ENCODE results near the gene OTUD1.

Gene OTUD1

DNA sequence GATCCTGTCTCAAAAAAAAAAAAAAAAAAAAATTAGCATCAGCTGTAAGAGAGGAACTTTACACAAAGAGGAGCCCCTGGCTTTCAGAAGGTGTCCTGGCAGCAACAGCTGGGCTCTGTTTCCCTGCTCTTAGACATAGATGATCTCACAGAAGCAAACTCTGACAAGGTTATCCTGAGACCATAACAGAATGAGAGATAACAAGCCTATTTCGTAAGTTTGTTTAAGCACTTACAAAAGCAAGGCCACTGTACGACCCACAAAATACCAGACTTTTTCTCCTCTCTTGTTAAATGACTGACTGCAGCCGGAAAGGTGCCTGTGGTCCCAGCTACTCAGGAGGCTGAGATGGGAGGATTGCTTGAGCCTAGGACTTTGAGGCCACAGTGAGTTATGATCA is 33.3 kb upstream of the OTUD1 start:
- Histone ChIP-seq H2AFZ (ENCODE audit: low read length, unreplicated experiment) (no peak overlapping the region), H3K27ac (ENCODE audit: low read depth, low read length) (no peak overlapping the region), H3K4me1 (ENCODE audit: control insufficient read depth, insufficient read depth, low read length, unreplicated experiment) (no peaks in the 10 kb centered on the region), H3K27me3 (ENCODE audit: insufficient read depth, low read length) (no peaks in the 10 kb centered on the region; the same call in 1 of the 2 replicates), H3K36me3 (ENCODE audit: insufficient read depth, low read length) (no peaks in the 10 kb centered on the region), H3K4me3 (ENCODE audit: low read depth, low read length) (no peak overlapping the region), H3K79me2 (ENCODE audit: control insufficient read depth, insufficient read depth, low read length, unreplicated experiment) (no peaks in the 10 kb centered on the region)

DNA sequence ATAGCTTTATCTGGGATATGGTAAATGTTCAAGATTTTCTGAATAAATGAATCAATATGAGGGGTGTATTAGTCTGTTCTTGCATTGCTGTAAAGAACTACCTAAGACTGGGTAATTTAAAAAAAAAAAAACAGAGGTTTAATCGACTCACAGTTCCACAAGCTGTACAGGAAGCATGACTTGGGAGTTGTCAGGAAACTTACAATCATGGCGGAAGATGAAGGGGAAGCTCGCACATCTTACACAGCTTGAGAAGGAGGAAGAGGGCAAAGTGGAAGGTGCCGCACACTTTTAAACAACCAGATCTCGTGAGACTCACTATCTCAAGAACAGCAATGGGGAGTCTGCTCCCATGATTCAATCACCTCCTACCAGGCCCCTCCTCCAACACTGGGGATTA is 32.5 kb upstream of the OTUD1 start:
- H2AFZ ChIP-seq (ENCODE audit: low read length, unreplicated experiment): no peak overlapping the region
- no peaks in the 10 kb centered on the region; the same call in 1 of the 2 replicates for H3K27me3 ChIP-seq (ENCODE audit: insufficient read depth, low read length)
- no peaks in the 10 kb centered on the region for H3K36me3 ChIP-seq (ENCODE audit: insufficient read depth, low read length)
- H3K4me1 ChIP-seq (ENCODE audit: control insufficient read depth, insufficient read depth, low read length, unreplicated experiment): no peaks in the 10 kb centered on the region
- no peak overlapping the region for H3K4me3 ChIP-seq (ENCODE audit: low read depth, low read length)
- no peaks in the 10 kb centered on the region for H3K79me2 ChIP-seq (ENCODE audit: control insufficient read depth, insufficient read depth, low read length, unreplicated experiment)
- no peak overlapping the region for H3K27ac ChIP-seq (ENCODE audit: low read depth, low read length)

DNA sequence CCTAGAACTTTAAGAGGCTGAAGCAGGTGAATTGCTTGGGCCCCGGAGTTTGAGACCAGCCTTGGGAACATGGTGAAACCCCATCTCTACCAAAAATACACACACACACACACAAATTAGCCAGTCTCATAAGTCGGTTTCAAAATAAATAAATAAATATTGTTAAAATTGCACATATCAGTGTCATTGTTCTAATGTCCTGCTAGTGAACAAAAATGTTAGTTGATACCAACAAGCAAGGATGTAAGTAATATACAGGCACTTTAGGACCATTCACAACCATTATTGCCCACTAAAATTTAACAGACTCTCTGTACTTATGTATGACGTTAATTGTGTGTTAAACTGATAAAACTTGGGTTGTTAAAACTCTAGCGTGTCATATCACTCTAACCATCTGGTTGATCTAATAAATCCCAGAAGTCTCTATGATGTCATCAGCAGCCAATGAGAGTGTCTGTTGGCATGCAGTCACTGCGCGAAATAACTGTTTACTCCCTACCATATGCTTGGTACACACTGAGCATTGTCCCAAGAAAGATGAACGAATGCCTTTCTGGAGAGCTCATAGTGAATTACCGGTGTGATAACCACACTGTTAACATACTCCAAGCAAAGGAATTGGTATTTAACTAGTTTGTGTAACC is 30.4 kb upstream of the OTUD1 start:
- Histone ChIP-seq H2AFZ (ENCODE audit: low read length, unreplicated experiment) (no peak overlapping the region), H3K27me3 (ENCODE audit: insufficient read depth, low read length) (no peaks in the 10 kb centered on the region; the same call in 1 of the 2 replicates), H3K27ac (ENCODE audit: low read depth, low read length) (no peak overlapping the region), H3K79me2 (ENCODE audit: control insufficient read depth, insufficient read depth, low read length, unreplicated experiment) (no peaks in the 10 kb centered on the region), H3K36me3 (ENCODE audit: insufficient read depth, low read length) (no peaks in the 10 kb centered on the region), H3K4me1 (ENCODE audit: control insufficient read depth, insufficient read depth, low read length, unreplicated experiment) (peaks cover 3% of the 10 kb centered on the region), H3K4me3 (ENCODE audit: low read depth, low read length) (no peak overlapping the region)

DNA sequence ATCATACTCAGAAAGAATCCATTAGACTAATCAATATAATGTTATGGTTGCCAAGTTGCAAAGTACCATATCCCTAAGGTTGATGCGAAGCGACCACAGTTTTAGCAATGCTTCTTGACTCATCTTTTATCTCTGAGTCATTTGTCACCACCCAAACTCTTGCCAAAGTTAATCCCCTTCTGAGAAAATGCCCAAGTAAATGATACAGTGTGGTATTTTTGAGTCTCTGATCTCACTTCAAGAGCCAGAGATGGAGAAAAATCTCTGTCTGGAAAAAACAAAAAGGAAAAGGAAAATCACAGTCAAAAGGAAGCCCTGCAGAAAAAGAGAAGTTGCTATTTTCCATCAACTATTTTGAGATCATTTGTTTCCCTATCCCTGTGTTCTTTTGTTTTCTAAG is 26.7 kb upstream of the OTUD1 start:
- Histone ChIP-seq H2AFZ (ENCODE audit: low read length, unreplicated experiment) (no peak overlapping the region), H3K4me3 (ENCODE audit: low read depth, low read length) (no peak overlapping the region)

DNA sequence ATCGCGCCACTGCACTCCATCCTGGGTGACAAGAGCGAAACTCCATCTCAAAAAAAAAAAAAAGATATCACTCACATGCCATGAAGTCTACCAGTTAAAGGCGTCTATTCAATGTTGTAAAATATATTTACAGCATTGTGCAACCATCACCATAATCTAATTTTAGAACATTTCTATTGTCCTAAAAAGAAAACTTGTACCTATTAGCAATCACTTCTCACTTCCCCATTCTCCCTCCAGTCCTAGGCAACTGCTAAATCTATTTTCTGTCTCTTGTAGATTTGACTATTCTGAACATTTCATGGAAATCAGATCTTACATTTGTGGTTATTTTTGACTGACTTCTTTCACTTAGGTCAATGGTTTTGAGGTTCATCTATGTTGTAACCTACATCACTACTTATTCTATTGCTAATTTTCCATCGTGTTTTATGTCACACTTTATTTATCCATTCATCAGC is 25.2 kb upstream of the OTUD1 start:
- Histone ChIP-seq H3K36me3 (ENCODE audit: insufficient read depth, low read length) (no peaks in the 10 kb centered on the region), H2AFZ (ENCODE audit: low read length, unreplicated experiment) (no peak overlapping the region), H3K27ac (ENCODE audit: low read depth, low read length) (no peak overlapping the region)

More for the DNA sequence above, 26.7 kb upstream of the OTUD1 start:
- H3K79me2 ChIP-seq (ENCODE audit: control insufficient read depth, insufficient read depth, low read length, unreplicated experiment): no peaks in the 10 kb centered on the region
- H3K27me3 ChIP-seq (ENCODE audit: insufficient read depth, low read length): no peaks in the 10 kb centered on the region; the same call in 1 of the 2 replicates
- peaks cover 3% of the 10 kb centered on the region for H3K4me1 ChIP-seq (ENCODE audit: control insufficient read depth, insufficient read depth, low read length, unreplicated experiment)
- no peak overlapping the region for H3K27ac ChIP-seq (ENCODE audit: low read depth, low read length)
- H3K36me3 ChIP-seq (ENCODE audit: insufficient read depth, low read length): no peaks in the 10 kb centered on the region

DNA sequence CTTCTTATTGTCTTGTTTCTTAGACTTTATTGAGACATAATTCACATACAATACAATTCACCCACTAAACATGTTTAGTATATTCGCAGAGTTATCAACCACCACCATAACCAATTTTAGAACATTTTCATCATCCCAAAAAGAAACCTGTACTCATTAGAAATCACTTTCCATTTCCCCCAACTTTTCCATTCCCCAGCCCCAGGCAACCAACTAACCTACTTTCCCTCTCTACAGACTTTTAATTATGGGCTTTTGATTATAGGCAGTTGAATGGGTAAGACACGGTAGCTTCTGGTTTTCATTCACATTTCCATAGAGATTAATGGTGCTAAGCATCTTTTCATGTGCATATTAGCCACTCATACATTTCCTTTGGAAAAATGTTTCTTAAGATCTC is 24.2 kb upstream of the OTUD1 start:
- Histone ChIP-seq H2AFZ (ENCODE audit: low read length, unreplicated experiment) (no peak overlapping the region), H3K27ac (ENCODE audit: low read depth, low read length) (no peak overlapping the region), H3K4me1 (ENCODE audit: control insufficient read depth, insufficient read depth, low read length, unreplicated experiment) (peaks cover 3% of the 10 kb centered on the region), H3K79me2 (ENCODE audit: control insufficient read depth, insufficient read depth, low read length, unreplicated experiment) (no peaks in the 10 kb centered on the region), H3K4me3 (ENCODE audit: low read depth, low read length) (no peak overlapping the region), H3K27me3 (ENCODE audit: insufficient read depth, low read length) (no peaks in the 10 kb centered on the region), H3K36me3 (ENCODE audit: insufficient read depth, low read length) (no peaks in the 10 kb centered on the region)

More for the DNA sequence above, 25.2 kb upstream of the OTUD1 start:
- peaks cover 3% of the 10 kb centered on the region for H3K4me1 ChIP-seq (ENCODE audit: control insufficient read depth, insufficient read depth, low read length, unreplicated experiment)
- H3K27me3 ChIP-seq (ENCODE audit: insufficient read depth, low read length): no peaks in the 10 kb centered on the region
- H3K4me3 ChIP-seq (ENCODE audit: low read depth, low read length): no peak overlapping the region
- H3K79me2 ChIP-seq (ENCODE audit: control insufficient read depth, insufficient read depth, low read length, unreplicated experiment): no peaks in the 10 kb centered on the region

DNA sequence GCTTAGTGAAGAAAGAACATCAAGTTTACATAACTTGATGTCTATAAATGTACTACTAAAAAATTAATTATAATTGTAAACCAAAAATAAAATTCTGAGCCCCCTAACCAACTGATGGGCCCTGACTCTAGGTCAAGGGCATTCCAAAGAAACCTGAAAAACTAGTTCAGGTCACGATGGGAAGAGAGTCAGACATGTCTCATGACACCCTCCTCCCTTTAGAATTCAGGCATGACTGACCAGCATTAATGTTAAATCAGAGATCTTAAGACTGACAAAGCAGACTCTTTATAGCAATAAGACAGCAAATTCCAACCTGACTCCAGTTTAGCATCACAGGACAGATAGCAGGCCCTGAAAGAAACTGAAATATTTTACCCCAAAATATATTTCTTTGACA is 21.6 kb upstream of the OTUD1 start:
- no peaks in the 10 kb centered on the region for H3K36me3 ChIP-seq (ENCODE audit: insufficient read depth, low read length)
- no peak overlapping the region for H2AFZ ChIP-seq (ENCODE audit: low read length, unreplicated experiment)
- no peak overlapping the region for H3K4me3 ChIP-seq (ENCODE audit: low read depth, low read length)
- H3K27ac ChIP-seq (ENCODE audit: low read depth, low read length): no peak overlapping the region
- no peaks in the 10 kb centered on the region for H3K27me3 ChIP-seq (ENCODE audit: insufficient read depth, low read length)
- H3K79me2 ChIP-seq (ENCODE audit: control insufficient read depth, insufficient read depth, low read length, unreplicated experiment): no peaks in the 10 kb centered on the region
- H3K4me1 ChIP-seq (ENCODE audit: control insufficient read depth, insufficient read depth, low read length, unreplicated experiment): peaks cover 3% of the 10 kb centered on the region

DNA sequence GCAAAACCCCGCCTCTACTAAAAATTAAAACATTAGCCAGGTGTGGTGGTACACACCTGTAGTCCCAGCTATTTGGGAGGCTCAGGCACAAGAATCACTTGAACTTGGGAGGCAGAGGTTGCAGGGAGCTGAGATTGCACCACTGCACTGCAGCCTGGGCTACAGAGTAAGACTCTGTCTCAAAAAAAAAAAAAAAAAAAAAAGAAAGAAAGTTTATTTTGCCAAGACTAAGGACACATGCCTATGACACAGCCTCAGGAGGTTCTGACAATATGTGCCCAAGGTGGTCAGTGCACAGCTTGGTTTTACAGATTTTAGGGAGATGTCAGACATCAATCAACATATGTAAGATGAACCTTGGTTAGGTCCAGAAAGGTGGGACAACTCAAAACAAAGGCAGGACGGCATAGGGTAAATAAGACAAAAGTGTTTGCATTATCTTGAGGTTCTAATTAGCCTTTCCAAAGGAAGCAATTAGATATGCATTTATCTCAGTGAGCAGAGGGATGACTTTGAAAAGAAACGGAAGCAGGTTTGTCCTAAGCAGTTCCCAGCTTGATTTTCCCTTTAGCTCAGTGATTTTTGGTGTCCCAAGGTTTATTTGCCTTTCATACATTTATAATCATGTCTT is 20.7 kb upstream of the OTUD1 start:
- H3K27me3 ChIP-seq (ENCODE audit: insufficient read depth, low read length): no peaks in the 10 kb centered on the region
- H3K27ac ChIP-seq (ENCODE audit: low read depth, low read length): no peak overlapping the region
- no peaks in the 10 kb centered on the region for H3K36me3 ChIP-seq (ENCODE audit: insufficient read depth, low read length)
- H3K4me3 ChIP-seq (ENCODE audit: low read depth, low read length): no peak overlapping the region
- no peaks in the 10 kb centered on the region for H3K4me1 ChIP-seq (ENCODE audit: control insufficient read depth, insufficient read depth, low read length, unreplicated experiment)
- no peaks in the 10 kb centered on the region for H3K79me2 ChIP-seq (ENCODE audit: control insufficient read depth, insufficient read depth, low read length, unreplicated experiment)
- no peak overlapping the region for H2AFZ ChIP-seq (ENCODE audit: low read length, unreplicated experiment)

DNA sequence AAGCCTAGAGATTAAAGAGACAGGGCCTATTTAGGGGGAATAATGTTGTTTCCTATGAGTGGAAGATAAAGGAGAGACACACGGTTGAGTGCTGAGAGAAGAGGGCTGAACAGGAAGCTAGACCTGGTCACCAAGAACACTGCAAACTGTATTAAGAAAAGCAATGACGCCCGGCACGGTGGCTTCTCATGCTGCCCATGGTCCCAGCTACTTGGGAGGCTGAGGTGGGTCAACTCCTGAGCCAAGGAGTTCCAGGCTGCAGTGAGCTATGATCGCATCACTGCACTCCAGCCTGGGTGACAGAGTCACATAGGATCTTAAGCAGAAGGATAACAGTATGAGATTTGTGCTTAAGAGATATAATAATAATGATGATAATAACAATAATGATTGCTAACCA is 19.7 kb upstream of the OTUD1 start:
- H3K27ac ChIP-seq (ENCODE audit: low read depth, low read length): no peak overlapping the region
- H3K36me3 ChIP-seq (ENCODE audit: insufficient read depth, low read length): no peaks in the 10 kb centered on the region
- no peaks in the 10 kb centered on the region for H3K4me1 ChIP-seq (ENCODE audit: control insufficient read depth, insufficient read depth, low read length, unreplicated experiment)

DNA sequence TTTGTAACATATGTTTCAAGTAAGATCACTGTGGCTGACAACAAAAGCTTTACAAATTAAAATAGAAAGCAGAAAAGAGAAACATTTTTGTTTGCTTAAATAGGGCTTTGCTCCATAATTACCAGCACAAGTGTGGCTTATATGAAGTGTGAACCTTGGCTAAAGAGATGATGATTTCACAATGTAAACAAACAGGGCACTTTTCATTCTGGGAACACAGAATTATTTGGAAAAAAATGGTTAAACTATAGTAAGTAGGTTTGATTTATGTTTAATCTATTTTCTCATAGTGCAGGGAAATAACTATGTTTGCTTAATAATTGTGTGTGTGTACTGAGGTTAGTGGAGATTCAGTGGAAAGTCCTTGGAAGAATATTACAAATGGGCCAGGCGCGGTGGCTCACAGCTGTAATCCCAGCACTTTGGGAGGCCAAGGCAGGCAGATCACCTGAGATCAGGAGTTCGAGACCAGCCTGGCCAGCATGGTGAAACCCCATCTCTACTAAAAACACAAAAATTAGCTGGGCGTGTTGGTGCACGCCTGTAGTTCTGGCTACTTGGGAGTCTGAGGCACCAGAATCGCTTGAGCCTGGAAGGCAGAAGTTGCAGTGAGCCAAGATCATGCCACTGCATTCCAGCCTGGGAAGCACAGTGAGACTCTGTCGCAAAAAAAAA is 19.1 kb upstream of the OTUD1 start:
- no peaks in the 10 kb centered on the region for H3K27me3 ChIP-seq (ENCODE audit: insufficient read depth, low read length)
- no peaks in the 10 kb centered on the region for H3K4me1 ChIP-seq (ENCODE audit: control insufficient read depth, insufficient read depth, low read length, unreplicated experiment)
- no peaks in the 10 kb centered on the region for H3K36me3 ChIP-seq (ENCODE audit: insufficient read depth, low read length)
- no peak overlapping the region for H3K27ac ChIP-seq (ENCODE audit: low read depth, low read length)
- H2AFZ ChIP-seq (ENCODE audit: low read length, unreplicated experiment): no peak overlapping the region
- H3K4me3 ChIP-seq (ENCODE audit: low read depth, low read length): no peak overlapping the region
- H3K79me2 ChIP-seq (ENCODE audit: control insufficient read depth, insufficient read depth, low read length, unreplicated experiment): no peaks in the 10 kb centered on the region

More for the DNA sequence above, 19.7 kb upstream of the OTUD1 start:
- H2AFZ ChIP-seq (ENCODE audit: low read length, unreplicated experiment): no peak overlapping the region
- no peaks in the 10 kb centered on the region for H3K27me3 ChIP-seq (ENCODE audit: insufficient read depth, low read length)
- no peak overlapping the region for H3K4me3 ChIP-seq (ENCODE audit: low read depth, low read length)
- H3K79me2 ChIP-seq (ENCODE audit: control insufficient read depth, insufficient read depth, low read length, unreplicated experiment): no peaks in the 10 kb centered on the region

DNA sequence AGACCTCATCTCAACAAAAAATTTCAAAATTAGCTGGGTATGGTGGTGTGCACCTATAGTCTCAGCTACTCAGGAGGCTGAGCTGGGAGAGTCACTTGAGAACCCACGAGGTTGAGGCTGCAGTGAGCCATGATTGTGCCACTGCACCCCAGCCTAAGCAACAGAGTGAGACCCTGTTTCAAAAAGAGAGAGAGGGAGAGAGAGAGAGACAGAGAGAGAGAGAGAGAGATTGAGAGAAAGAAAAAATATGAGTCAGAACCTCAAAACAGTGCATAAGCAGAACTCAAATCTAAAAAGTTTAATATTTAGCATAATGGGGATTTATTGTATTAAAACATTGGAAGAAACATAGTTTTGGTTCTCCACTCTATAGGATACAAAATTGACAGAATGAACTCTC is 17.5 kb upstream of the OTUD1 start:
- no peaks in the 10 kb centered on the region for H3K4me1 ChIP-seq (ENCODE audit: control insufficient read depth, insufficient read depth, low read length, unreplicated experiment)
- no peaks in the 10 kb centered on the region for H3K36me3 ChIP-seq (ENCODE audit: insufficient read depth, low read length)
- no peaks in the 10 kb centered on the region for H3K27me3 ChIP-seq (ENCODE audit: insufficient read depth, low read length)
- H3K4me3 ChIP-seq (ENCODE audit: low read depth, low read length): no peak overlapping the region
- H2AFZ ChIP-seq (ENCODE audit: low read length, unreplicated experiment): no peak overlapping the region
- no peaks in the 10 kb centered on the region for H3K79me2 ChIP-seq (ENCODE audit: control insufficient read depth, insufficient read depth, low read length, unreplicated experiment)
- no peak overlapping the region for H3K27ac ChIP-seq (ENCODE audit: low read depth, low read length)

All from ACC112 (cell line).